Mesothelial cell of epicardium (in vitro differentiated cells): ENCODE measurements around the gene ISG15. TPM values are rescaled to one million over a fixed set of nuclear protein-coding genes. Genes with fewer than 3 reads are reported as not detected.
"Not testable (repeated sequence)": the region's sequence is repeated elsewhere in the genome, so short reads cannot be mapped to it uniquely, and the experiment has no call there.

ENCODE experiments used
- DNase-seq, 2 experiments: peaks; one replicate each; pipeline ENCODE4 v3.0.0; 2021; ENCODE audit warnings: low spot score in 2 of 2; ENCODE audit not compliant: unreplicated experiment in 2 of 2
- H3K27ac Mint-ChIP-seq: 2 replicates; pipeline ENCODE4 v1.8.0; 2021; ENCODE audit warnings: mixed read lengths
- H3K27me3 Mint-ChIP-seq: 2 replicates; pipeline ENCODE4 v1.8.0; 2021; ENCODE audit warnings: low read depth, mixed read lengths
- H3K36me3 Mint-ChIP-seq: 2 replicates; pipeline ENCODE4 v1.8.0; 2021; ENCODE audit warnings: mixed read lengths
- H3K4me1 Mint-ChIP-seq: 2 replicates; pipeline ENCODE4 v1.8.0; 2021; ENCODE audit warnings: mixed read lengths
- H3K4me3 Mint-ChIP-seq: 2 replicates; pipeline ENCODE4 v1.8.0; 2021; ENCODE audit warnings: mild to moderate bottlenecking, moderate library complexity, mixed read lengths
- H3K9me3 Mint-ChIP-seq: 2 replicates; pipeline ENCODE4 v1.8.0; 2021; ENCODE audit warnings: mixed read lengths
- total RNA-seq: library from RNA; stranded (reverse); gene quantifications from 3 replicates; pipeline ENCODE4 v1.2.1, GENCODE V29; 2021
- TF ChIP-seq, protein P1 (sequence below): fragments of 200-600 bp; sonication (generic); IDR thresholded peaks from one replicate; pipeline ENCODE4 v1.5.0; 2021; ENCODE audit warnings: antibody characterized with exemption; ENCODE audit not compliant: unreplicated experiment

ISG15 gene
- total RNA-seq, 1 donor from 2014 or later = 139 TPM

- H3K27ac Mint-ChIP-seq = peak overlapping the region; percentile 92
- peaks cover 18% of the 10 kb centered on the region for H3K4me1 Mint-ChIP-seq
- no peaks in the 10 kb centered on the region for H3K9me3 Mint-ChIP-seq
- H3K36me3 Mint-ChIP-seq = peaks cover 6% of the 10 kb centered on the region
- DNase-seq = no peak
- TF ChIP-seq, protein P1, sequence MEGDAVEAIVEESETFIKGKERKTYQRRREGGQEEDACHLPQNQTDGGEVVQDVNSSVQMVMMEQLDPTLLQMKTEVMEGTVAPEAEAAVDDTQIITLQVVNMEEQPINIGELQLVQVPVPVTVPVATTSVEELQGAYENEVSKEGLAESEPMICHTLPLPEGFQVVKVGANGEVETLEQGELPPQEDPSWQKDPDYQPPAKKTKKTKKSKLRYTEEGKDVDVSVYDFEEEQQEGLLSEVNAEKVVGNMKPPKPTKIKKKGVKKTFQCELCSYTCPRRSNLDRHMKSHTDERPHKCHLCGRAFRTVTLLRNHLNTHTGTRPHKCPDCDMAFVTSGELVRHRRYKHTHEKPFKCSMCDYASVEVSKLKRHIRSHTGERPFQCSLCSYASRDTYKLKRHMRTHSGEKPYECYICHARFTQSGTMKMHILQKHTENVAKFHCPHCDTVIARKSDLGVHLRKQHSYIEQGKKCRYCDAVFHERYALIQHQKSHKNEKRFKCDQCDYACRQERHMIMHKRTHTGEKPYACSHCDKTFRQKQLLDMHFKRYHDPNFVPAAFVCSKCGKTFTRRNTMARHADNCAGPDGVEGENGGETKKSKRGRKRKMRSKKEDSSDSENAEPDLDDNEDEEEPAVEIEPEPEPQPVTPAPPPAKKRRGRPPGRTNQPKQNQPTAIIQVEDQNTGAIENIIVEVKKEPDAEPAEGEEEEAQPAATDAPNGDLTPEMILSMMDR = no peak
- peak overlapping the region; percentile 44 for H3K4me3 Mint-ChIP-seq
- H3K27me3 Mint-ChIP-seq = peaks cover 2% of the 10 kb centered on the region
Observed at GRCh38 chr1:1004780-1005697, 8.3 kb upstream of the ISG15 start.

DNA sequence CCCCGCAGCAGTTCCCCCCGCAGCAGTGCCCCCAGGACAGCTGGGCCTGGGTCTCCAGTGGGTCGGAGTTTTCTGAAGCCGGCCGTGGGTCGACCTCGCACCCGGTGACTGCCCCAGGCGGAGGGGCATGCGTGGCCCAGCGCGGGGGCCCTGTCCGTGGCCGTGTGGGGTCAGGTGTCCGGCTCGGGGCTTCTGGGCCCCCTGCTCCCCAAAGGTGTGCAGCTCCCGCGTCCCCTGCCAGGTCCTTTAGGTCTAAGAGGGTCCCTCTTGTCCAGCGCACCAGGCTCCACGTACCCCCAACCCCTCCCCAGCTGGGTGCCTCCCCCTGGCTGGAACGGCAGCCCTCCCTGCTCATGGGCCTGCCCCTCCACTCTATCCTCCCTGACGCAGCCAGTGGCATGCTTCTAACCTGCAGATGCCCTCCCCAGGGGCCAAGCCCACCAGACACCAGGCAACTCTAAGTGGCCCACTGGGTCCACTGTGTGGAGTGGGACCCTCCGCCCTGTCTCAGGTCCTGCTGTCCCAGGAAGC lies 7.5 kb upstream of the ISG15 start:
- peak overlapping the region; percentile 53 for H3K27ac Mint-ChIP-seq
- H3K27me3 Mint-ChIP-seq = no peaks in the 10 kb centered on the region
- DNase-seq = no peak
- peaks cover 16% of the 10 kb centered on the region for H3K4me1 Mint-ChIP-seq
- peaks cover 6% of the 10 kb centered on the region for H3K36me3 Mint-ChIP-seq
- H3K4me3 Mint-ChIP-seq = no peak overlapping the region
- TF ChIP-seq, protein P1 = no peak
- no peaks in the 10 kb centered on the region for H3K9me3 Mint-ChIP-seq

DNA sequence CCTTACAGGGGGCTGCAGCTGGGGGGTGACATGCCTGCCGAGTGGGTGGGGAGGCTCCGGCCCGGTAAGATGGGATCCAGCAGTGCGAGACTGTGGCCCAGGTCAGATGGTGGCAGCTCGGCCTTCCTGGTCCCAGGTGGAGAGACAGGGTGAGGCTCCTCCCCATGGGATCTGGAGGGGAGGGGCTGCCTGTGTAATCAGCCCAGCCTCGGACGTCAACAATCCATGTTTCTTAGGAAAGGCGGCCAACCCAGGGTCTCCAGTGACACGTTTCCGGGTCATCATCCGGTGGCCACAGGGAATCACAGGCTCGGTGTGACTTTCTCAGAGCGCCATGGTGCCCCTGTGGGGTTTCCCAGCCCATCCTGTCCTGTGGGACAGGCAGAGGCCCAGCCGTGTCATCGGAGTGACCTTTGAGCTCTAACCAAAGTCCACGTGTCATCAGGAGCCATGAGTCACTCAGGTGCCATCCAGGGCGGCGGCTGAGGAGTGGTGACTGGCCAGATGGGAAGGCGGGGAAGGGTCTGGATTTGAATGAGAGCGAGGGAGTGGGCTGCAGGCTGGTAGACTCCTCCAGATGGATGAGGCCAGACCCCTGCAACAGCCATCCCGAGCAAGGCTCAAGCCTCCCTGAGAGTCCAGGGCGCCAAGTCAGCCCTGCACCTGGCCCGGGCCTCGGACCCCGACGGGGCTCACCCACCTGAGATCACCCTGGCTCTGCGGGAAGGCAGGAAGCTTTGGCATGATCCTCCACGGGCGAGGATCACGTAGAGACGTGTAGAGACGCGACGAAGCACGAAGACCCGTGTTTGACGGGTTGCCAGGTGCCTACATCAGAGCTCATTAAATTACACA lies 6.8 kb upstream of the ISG15 start:
- no peak overlapping the region for H3K27ac Mint-ChIP-seq
- H3K4me1 Mint-ChIP-seq = peaks cover 16% of the 10 kb centered on the region
- TF ChIP-seq, protein P1 = no peak
- H3K4me3 Mint-ChIP-seq = no peak overlapping the region
- H3K27me3 Mint-ChIP-seq = no peaks in the 10 kb centered on the region
- H3K9me3 Mint-ChIP-seq = no peaks in the 10 kb centered on the region
- H3K36me3 Mint-ChIP-seq = peaks cover 7% of the 10 kb centered on the region
- no peak for DNase-seq

DNA sequence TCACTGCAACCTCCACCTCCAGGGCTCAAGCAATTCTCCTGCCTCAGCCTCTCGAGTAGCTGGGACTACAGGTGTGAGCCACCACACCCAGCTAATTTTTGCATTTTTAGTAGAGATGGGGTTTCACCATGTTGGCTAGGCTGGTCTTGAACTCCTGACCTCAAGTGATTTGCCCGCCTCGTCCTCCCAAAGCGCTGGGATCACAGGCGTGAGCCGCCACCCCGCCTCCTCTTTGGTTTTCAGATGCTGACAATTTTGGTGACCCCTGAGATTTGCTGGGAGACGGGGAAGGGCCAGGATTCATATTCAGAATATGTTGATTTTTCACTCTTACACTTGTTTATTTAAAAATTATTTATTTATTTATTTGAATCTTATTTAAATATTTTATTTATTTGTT lies 3.2 kb upstream of the ISG15 start:
- H3K4me1 Mint-ChIP-seq = peaks cover 31% of the 10 kb centered on the region
- not testable (repeated sequence) for H3K27me3 Mint-ChIP-seq, H3K9me3 Mint-ChIP-seq, DNase-seq, H3K4me3 Mint-ChIP-seq, H3K27ac Mint-ChIP-seq, H3K36me3 Mint-ChIP-seq

- Mint-ChIP-seq H3K27ac (no peak overlapping the region), H3K9me3 (no peaks in the 10 kb centered on the region), H3K36me3 (peaks cover 10% of the 10 kb centered on the region), H3K4me1 (peaks cover 24% of the 10 kb centered on the region), H3K27me3 (no peaks in the 10 kb centered on the region), H3K4me3 (no peak overlapping the region)
- TF ChIP-seq, protein P1 = no peak
- DNase-seq = no peak
Observed at GRCh38 chr1:1011396-1011949, 1.8 kb upstream of the ISG15 start.

- H3K27ac Mint-ChIP-seq = peak overlapping the region; percentile 97
- H3K36me3 Mint-ChIP-seq = peaks cover 13% of the 10 kb centered on the region
Observed at GRCh38 chr1:1012736-1013104, 577 bp upstream of the ISG15 start.

More at GRCh38 chr1:1012736-1013104, 577 bp upstream of the ISG15 start:
- not testable (repeated sequence) for H3K9me3 Mint-ChIP-seq, H3K27me3 Mint-ChIP-seq, DNase-seq
- Mint-ChIP-seq H3K4me3 (peak overlapping the region; percentile 89), H3K4me1 (peaks cover 27% of the 10 kb centered on the region)
